HepG2 (cell line): ENCODE measurements around the gene SMIM8. TPM values are rescaled to one million over a fixed set of nuclear protein-coding genes. Genes with fewer than 3 reads are reported as not detected.

Experiments used
- ATAC-seq: fragments of 200-7000 bp; cut with Tn5 transposase; 3 replicates; pipeline ENCODE4 v1.9.1; 2020; ENCODE audit warnings: mild to moderate bottlenecking, moderate library complexity
- BruUV-seq: library from RNA; stranded (reverse); fragments of 400-500 nt; replicated peaks from 2 replicates; lab custom pipeline; 2021; lab: Mats Ljungman, UMichigan
- CTCF ChIA-PET: fragments of 300-600 bp; formaldehyde crosslinking; extraction: SDS; loops from one replicate; lab custom pipeline; 2021; ENCODE audit warnings: low total read pairs, inconsistent platforms, low intra/inter-chr PET ratio; lab: Yijun Ruan, JAX
- POLR2A ChIA-PET: fragments of 350-600 bp; sonication (Branson Sonifier 250); formaldehyde crosslinking; loops from one replicate; lab custom pipeline; 2020; ENCODE audit warnings: antibody characterized with exemption, inconsistent platforms; lab: Yijun Ruan, JAX
- DNase-seq: peaks from one replicate; pipeline ENCODE4 v3.0.0-alpha.2; 2015; ENCODE audit warnings: low spot score
- FAIRE-seq: peaks from 3 replicates; lab custom pipeline; 2011; peaks lifted over from hg19 to GRCh38; lab: Jason Lieb, UNC
- H2AFZ ChIP-seq: one replicate; pipeline ENCODE4 v1.6.1; 2011; ENCODE audit warnings: low read length, inconsistent platforms
- H3K27ac ChIP-seq: fragments of 300-600 bp; 3 replicates; pipeline ENCODE4 v1.8.0; 2011; ENCODE audit warnings: mixed run types, mild to moderate bottlenecking, mixed read lengths, low read length, inconsistent platforms; ENCODE audit not compliant: insufficient read depth; ENCODE audit errors: extremely low read length
- H3K27me3 ChIP-seq, 2 experiments: fragments of 200-600 bp in 1 of 2; 2 replicates in 1 of 2; 3 replicates in 1 of 2; pipeline versions ENCODE4 v1.6.0 to v1.8.0; 2011; ENCODE audit warnings: low read length in 2 of 2, mild to moderate bottlenecking in 2 of 2, moderate library complexity in 2 of 2, inconsistent platforms in 1 of 2; ENCODE audit not compliant: insufficient read depth in 2 of 2, control insufficient read depth in 1 of 2
- H3K36me3 ChIP-seq, 2 experiments: fragments of 200-600 bp in 1 of 2; replicated peaks in 1 of 2; 2 replicates in 1 of 2; 3 replicates in 1 of 2; pipeline versions ENCODE4 v1.5.1 to v1.8.0; 2011; ENCODE audit warnings: low read length in 2 of 2, inconsistent platforms in 1 of 2; ENCODE audit not compliant: insufficient read depth in 2 of 2, control insufficient read depth in 1 of 2
- H3K4me1 ChIP-seq: 2 replicates; pipeline ENCODE4 v1.5.1; 2012; ENCODE audit warnings: low read length, inconsistent platforms; ENCODE audit not compliant: insufficient read depth
- H3K4me2 ChIP-seq: 2 replicates; pipeline ENCODE4 v1.6.0; 2011; ENCODE audit warnings: low read depth, low read length, inconsistent platforms
- H3K4me3 ChIP-seq, 3 experiments: fragments of 200-600 bp in 1 of 3; sonication (generic), shearing (Covaris generic) in 1 of 3; replicated peaks in 1 of 3; 2 replicates each; pipeline ENCODE4 v1.5.1; 2011 to 2016; ENCODE audit warnings: low read length in 3 of 3, inconsistent platforms in 2 of 3, low read depth in 2 of 3, mild to moderate bottlenecking in 2 of 3, control low read depth in 1 of 3, mixed read lengths in 1 of 3; ENCODE audit not compliant: insufficient read depth in 1 of 3
- H3K79me2 ChIP-seq: one replicate; pipeline ENCODE4 v1.6.1; 2011; ENCODE audit warnings: low read length, inconsistent platforms; ENCODE audit not compliant: insufficient read depth
- H3K9ac ChIP-seq: 2 replicates; pipeline ENCODE4 v1.6.0; 2011; ENCODE audit warnings: mild to moderate bottlenecking, low read depth, low read length, inconsistent platforms; ENCODE audit not compliant: insufficient read depth
- H3K9me3 ChIP-seq: 2 replicates; pipeline ENCODE4 v1.5.1; 2012; ENCODE audit warnings: mild to moderate bottlenecking, low read length
- H4K20me1 ChIP-seq: 2 replicates; pipeline ENCODE4 v1.6.0; 2011; ENCODE audit warnings: inconsistent platforms, mild to moderate bottlenecking, low read length, moderate library complexity; ENCODE audit not compliant: insufficient read depth
- CREM ChIP-seq, 2 experiments: sonication (generic) in 1 of 2; formaldehyde crosslinking in 1 of 2; IDR thresholded peaks; 2 replicates each; pipeline versions ENCODE4 v1.4.0 to v1.6.1; 2016 to 2020; ENCODE audit warnings: antibody characterized with exemption in 1 of 2, mild to moderate bottlenecking in 1 of 2, missing genetic modification reagents in 1 of 2
- POLR2AphosphoS5 ChIP-seq: IDR thresholded peaks from 2 replicates; pipeline ENCODE4 v1.6.1; 2012; ENCODE audit warnings: low read depth, low read length
- SAFB2 ChIP-seq: sonication (generic); formaldehyde crosslinking; IDR thresholded peaks from 2 replicates; pipeline ENCODE4 v1.5.1; 2020; ENCODE audit warnings: missing genetic modification reagents, low read depth, mild to moderate bottlenecking, borderline replicate concordance
- SP4 ChIP-seq: sonication (generic); formaldehyde crosslinking; IDR thresholded peaks from 2 replicates; pipeline ENCODE4 v1.8.1; 2023; ENCODE audit warnings: mild to moderate bottlenecking, missing genetic modification reagents
- WGBS: methylation state at CpG from one replicate; pipeline ENCODE4 v1.1.6; 2017; ENCODE audit warnings: low lambda C conversion rate; 5-methylcytosine and 5-hydroxymethylcytosine counted together
- in situ Hi-C: cut with HindIII; loops from 2 replicates; pipeline ENCODE4 v1.10.0; 2017; ENCODE audit warnings: low pct_unique_long_range_greater_than_20kb; ENCODE audit not compliant: extremely low pct_ligation_motif_present
- intact Hi-C: fragments of 100-400 bp; cut with micrococcal nuclease; formaldehyde crosslinking; loops from one replicate; pipeline ENCODE4 v1.10.0; 2022; ENCODE audit not compliant: unreplicated experiment
- polyA plus RNA-seq, 8 experiments: library from polyadenylated mRNA; depleted of rRNA in 3 of 8; stranded (reverse) in 7 of 8; unstranded in 1 of 8; fragments of >200 nt; fragmentation: Illumina TruSeq in 4 of 8; extraction: Trizol in 4 of 8; gene quantifications; 2 replicates each; pipeline versions ENCODE4 v1.2.1 to v1.2.3, GENCODE V29; 2011 to 2016; ENCODE audit warnings: low read depth in 4 of 8, missing spikeins in 1 of 8, mixed read lengths in 1 of 8; ENCODE audit not compliant: insufficient read depth in 1 of 8
- total RNA-seq, 5 experiments: library from RNA; depleted of rRNA; stranded (reverse); fragments of >200 nt; fragmentation: Illumina TruSeq; extraction: Trizol; gene quantifications; 2 replicates each; pipeline ENCODE4 v1.2.3, GENCODE V29; 2016; ENCODE audit warnings: low read depth in 1 of 5

The SMIM8 gene
- total and polyA plus RNA-seq, 2 of the 13 experiments (the other 11 are each of a cell fraction or from before 2014, with no cell fraction given): 4.8 to 10.0 TPM

- WGBS: 48% methylated on average over 2 of the region's 2 CpGs
- H3K4me3 ChIP-seq: no peak overlapping the region
- no peaks in the 10 kb centered on the region for H3K79me2 ChIP-seq
- intact Hi-C loops (no loop called here), in situ Hi-C loops (no loop called here)
- no peaks in the 10 kb centered on the region for H4K20me1 ChIP-seq
- no peaks in the 10 kb centered on the region for H3K4me1 ChIP-seq
- peak; percentile 47; the same call in 1 of the 3 replicates for ATAC-seq
- ChIA-PET CTCF (no interaction called here), POLR2A (no interaction called here)
- H3K27me3 ChIP-seq: peaks cover 0 to 7% of the 10 kb centered on the region in 2 experiments; a peak in 1 of 5 replicates
- no peak overlapping the region for H3K9ac ChIP-seq
- DNase-seq: no peak
- H2AFZ ChIP-seq: no peak overlapping the region
- no TSS peak for BruUV-seq
- H3K9me3 ChIP-seq: no peaks in the 10 kb centered on the region
- no peak overlapping the region for H3K4me2 ChIP-seq
- H3K36me3 ChIP-seq: no peaks in the 10 kb centered on the region
- FAIRE-seq: no peak
- H3K27ac ChIP-seq: no peak overlapping the region
- TF ChIP-seq CREM (IDR thresholded peaks at IDR 0.05) (no peak), CREM (CRISPR knock-in tag; IDR thresholded peaks at IDR 0.05) (no peak)
These were observed 35.1 kb upstream of the SMIM8 start for GRCh38 chr6:87287251-87287650.

GRCh38 chr6:87289571-87289970, 32.8 kb upstream of the SMIM8 start:
- DNase-seq (no peak), ATAC-seq (no peak), FAIRE-seq (no peak)
- ChIA-PET POLR2A (no interaction called here), CTCF (no interaction called here)
- H3K9me3 ChIP-seq: no peaks in the 10 kb centered on the region
- WGBS: 0% methylated on average over 3 of the region's 3 CpGs
- in situ Hi-C loops: no loop called here
- intact Hi-C loops: no loop called here
- no peak overlapping the region for H3K4me3 ChIP-seq
- H3K4me1 ChIP-seq: no peaks in the 10 kb centered on the region
- H3K27ac ChIP-seq: no peak overlapping the region
- TF ChIP-seq POLR2AphosphoS5 (no peak), SAFB2 (no peak), SP4 (CRISPR knock-in tag) (no peak)
- H3K27me3 ChIP-seq: peaks cover 0 to 7% of the 10 kb centered on the region in 2 experiments; a peak in 1 of 5 replicates
- H3K9ac ChIP-seq: no peak overlapping the region
- no peak overlapping the region for H2AFZ ChIP-seq
- BruUV-seq: no TSS peak
- H3K4me2 ChIP-seq: no peak overlapping the region
- H3K36me3 ChIP-seq: no peaks in the 10 kb centered on the region
- no peaks in the 10 kb centered on the region for H4K20me1 ChIP-seq
- H3K79me2 ChIP-seq: no peaks in the 10 kb centered on the region
